ENCODE results near the gene MFAP4.

MFAP4 gene

DNA sequence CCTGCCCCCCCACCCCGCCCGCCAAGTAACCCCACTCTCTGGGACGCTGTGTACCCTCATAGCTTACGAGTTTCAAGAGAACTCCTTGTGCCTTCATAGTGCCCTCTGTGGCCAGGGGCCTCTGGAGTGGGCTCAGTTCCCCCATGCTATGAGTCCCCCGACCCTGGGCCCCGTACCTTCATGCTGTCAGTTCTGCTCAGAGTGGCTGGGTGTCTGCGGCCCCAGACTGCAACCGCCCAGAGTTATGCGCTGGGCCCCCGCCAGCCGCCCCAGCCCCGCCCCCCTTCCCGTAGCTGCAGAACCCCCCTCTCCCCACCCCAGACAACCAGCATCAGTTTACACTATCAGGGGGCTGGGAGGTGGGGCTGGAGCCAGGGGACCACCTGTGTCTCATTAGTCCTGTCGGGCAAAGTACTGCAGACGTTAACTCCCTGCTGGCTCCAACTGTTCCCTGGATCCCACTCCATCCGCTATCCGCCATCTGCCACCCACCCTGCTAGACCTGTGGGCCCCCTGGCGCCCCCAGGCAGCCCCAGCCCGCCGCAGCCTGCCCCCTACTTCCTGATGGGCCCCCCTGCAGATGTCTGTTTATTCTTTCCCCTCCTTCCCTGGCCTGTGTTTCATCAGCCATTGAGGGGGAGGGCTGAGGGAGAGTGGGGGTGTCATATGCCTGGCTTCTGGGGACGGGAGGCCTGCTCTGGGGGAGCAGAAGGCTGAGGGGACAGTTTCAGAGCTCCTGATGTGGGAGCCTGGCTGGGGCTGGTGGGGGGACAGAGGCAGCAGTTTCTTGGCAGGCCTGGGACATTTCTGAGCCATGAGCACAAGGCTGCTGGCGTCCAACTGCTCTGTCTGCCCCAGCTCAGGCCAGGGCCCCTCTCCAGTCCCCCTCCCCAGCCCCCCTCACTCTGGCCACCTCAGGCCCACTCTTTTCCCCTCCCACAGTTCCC lies at the start of gene MFAP4:
TSS of gene MFAP4 (minus strand) at position 217 of the 947 bp plus-strand sequence. CDS start at position 182, 35 bp downstream.
- CTCF ChIA-PET, result interaction anchor here (1.0 kb wide), 2 partner anchors 24 to 25 kb away, joined by 3 read pairs; partner anchors contain the start of gene B9D1
- no peak for DNase-seq (ENCODE audit: low spot score)
- POLR2A ChIA-PET (ENCODE audit: low non-redundant PET), result interaction anchor here (2.1 kb wide), 1 partner anchor 9 kb away, joined by 4 read pairs; the partner anchor contains the start of gene MAPK7
- no peak for TF ChIP-seq CTCF (conservative IDR thresholded peaks at IDR 0.05; ENCODE audit: low read depth)
- H3K27ac ChIP-seq, result peak within 1 kb of the TSS; percentile 78

DNA sequence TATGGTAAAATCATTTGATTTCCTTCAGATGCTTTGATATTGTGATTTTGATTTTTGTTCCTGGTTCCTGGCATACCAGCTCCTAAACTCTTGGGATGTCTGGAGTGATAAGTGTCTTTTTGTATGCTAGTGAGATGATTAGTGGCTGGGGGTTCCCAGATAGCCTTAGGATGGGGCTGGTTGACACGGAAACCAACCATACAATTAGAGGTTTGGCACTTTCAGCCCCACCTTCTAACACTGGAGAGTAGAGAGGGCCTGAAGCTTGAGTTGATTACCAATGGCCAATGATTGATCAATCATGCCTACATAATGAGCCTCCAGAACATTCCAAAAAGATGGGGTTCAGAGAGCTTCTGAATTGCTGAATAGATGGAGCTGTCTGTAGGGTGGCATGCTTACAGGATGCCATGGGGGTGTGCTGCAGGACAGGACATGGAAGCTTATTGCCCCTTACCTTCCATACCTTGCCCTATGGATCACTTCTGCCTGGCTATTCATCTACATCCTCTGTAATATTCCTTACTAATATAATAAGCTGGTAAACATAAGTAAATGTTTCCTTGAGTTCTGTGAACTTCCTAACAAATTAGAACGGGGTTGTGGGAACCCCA lies 46.8 kb upstream of the MFAP4 start:
- no peak for DNase-seq (ENCODE audit: low spot score)
- ChIA-PET CTCF (interaction anchor here (2.2 kb wide), 1 partner anchor 13 kb away, joined by 7 read pairs; no protein-coding TSS in a partner anchor), POLR2A (ENCODE audit: low non-redundant PET) (no interaction called here)

DNA sequence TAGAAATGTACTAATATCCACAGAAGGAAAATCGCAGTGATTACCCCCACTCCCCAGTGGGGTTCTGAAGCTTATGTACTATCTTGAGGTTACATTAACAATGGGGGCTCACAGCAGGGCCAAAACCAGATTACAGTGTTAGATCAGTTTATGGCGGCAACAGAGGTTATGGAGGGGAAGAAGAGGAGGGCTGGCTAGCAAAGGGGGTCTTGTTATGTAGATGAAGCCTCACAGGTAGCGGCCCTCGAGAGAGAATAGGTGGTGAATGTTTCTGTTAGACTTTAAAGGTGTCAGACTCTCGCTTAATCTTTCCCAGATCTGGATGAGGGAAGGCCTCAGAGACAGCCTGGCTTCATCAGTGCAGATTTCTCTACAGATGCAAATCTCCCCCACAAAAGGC lies 46.3 kb upstream of the MFAP4 start:
- CTCF ChIA-PET, result interaction anchor here (0.6 to 2.2 kb wide), 3 partner anchors 14 to 197 kb away, joined by 5 to 7 read pairs (median 5); partner anchors contain the start of gene B9D1
- POLR2A ChIA-PET (ENCODE audit: low non-redundant PET), result no interaction called here
- no peak for TF ChIP-seq CTCF (conservative IDR thresholded peaks at IDR 0.05; ENCODE audit: low read depth)
- H3K27ac ChIP-seq, result no peak overlapping the region
- no peak for DNase-seq (ENCODE audit: low spot score)

More for the DNA sequence above, 46.8 kb upstream of the MFAP4 start:
- no peak overlapping the region for H3K27ac ChIP-seq
- TF ChIP-seq CTCF (conservative IDR thresholded peaks at IDR 0.05; ENCODE audit: low read depth), result no peak

GRCh38 chr17:19431691-19432090 lies 44.7 kb upstream of the MFAP4 start:
- DNase-seq (ENCODE audit: low spot score), result no peak
- CTCF ChIA-PET, result no interaction called here
- POLR2A ChIA-PET (ENCODE audit: low non-redundant PET), result no interaction called here
- H3K27ac ChIP-seq, result no peak overlapping the region
- no peak for TF ChIP-seq CTCF (conservative IDR thresholded peaks at IDR 0.05; ENCODE audit: low read depth)

- no peak for TF ChIP-seq CTCF (conservative IDR thresholded peaks at IDR 0.05; ENCODE audit: low read depth)
- no peak for DNase-seq (ENCODE audit: low spot score)
- H3K27ac ChIP-seq, result no peak overlapping the region
- ChIA-PET CTCF (interaction anchor here (0.7 to 1.4 kb wide), 2 partner anchors 20 to 64 kb away, joined by 3 to 4 read pairs; partner anchors contain the start of gene B9D1), POLR2A (ENCODE audit: low non-redundant PET) (no interaction called here)
Measured at GRCh38 chr17:19426631-19427030, 39.6 kb upstream of the MFAP4 start.

Data from RWPE1 (cell line).